ENCODE data around the gene SLC6A18.
"Not testable (repeated sequence)": the region's sequence is repeated elsewhere in the genome, so short reads cannot be mapped to it uniquely, and the experiment has no call there.

SLC6A18 gene

GRCh38 chr5:1270933-1271914, 46.0 kb downstream of the SLC6A18 start:
- H3K4me3 ChIP-seq (ENCODE audit: control insufficient read depth, low read depth, low read length): no peak overlapping the region
- DNase-seq (ENCODE audit: low read depth): no peak
- TF ChIP-seq CTCF (IDR thresholded peaks at IDR 0.05; ENCODE audit: control insufficient read depth, insufficient read depth, low read depth, low read length, missing control alignments): no peak

- no peak for DNase-seq (ENCODE audit: low read depth)
- TF ChIP-seq CTCF (IDR thresholded peaks at IDR 0.05; ENCODE audit: control insufficient read depth, insufficient read depth, low read depth, low read length, missing control alignments): no peak
- no peak overlapping the region for H3K4me3 ChIP-seq (ENCODE audit: control insufficient read depth, low read depth, low read length)
These were observed 47.0 kb downstream of the SLC6A18 start for GRCh38 chr5:1272201-1272600.

- no peak overlapping the region for H3K4me3 ChIP-seq (ENCODE audit: control insufficient read depth, low read depth, low read length)
- DNase-seq (ENCODE audit: low read depth): no peak
- no peak for TF ChIP-seq CTCF (IDR thresholded peaks at IDR 0.05; ENCODE audit: control insufficient read depth, insufficient read depth, low read depth, low read length, missing control alignments)
These were observed 48.6 kb downstream of the SLC6A18 start for GRCh38 chr5:1273745-1274144.

GRCh38 chr5:1274471-1274870, 49.3 kb downstream of the SLC6A18 start:
- no peak overlapping the region for H3K4me3 ChIP-seq (ENCODE audit: control insufficient read depth, low read depth, low read length)
- no peak for TF ChIP-seq CTCF (IDR thresholded peaks at IDR 0.05; ENCODE audit: control insufficient read depth, insufficient read depth, low read depth, low read length, missing control alignments)
- no peak for DNase-seq (ENCODE audit: low read depth)

- not testable (repeated sequence) for H3K4me3 ChIP-seq (ENCODE audit: control insufficient read depth, low read depth, low read length); DNase-seq (ENCODE audit: low read depth)
These were observed 50.5 kb downstream of the SLC6A18 start for GRCh38 chr5:1275397-1276391.

- H3K4me3 ChIP-seq (ENCODE audit: control insufficient read depth, low read depth, low read length): no peak overlapping the region
- no peak for DNase-seq (ENCODE audit: low read depth)
These were observed 51.7 kb downstream of the SLC6A18 start for GRCh38 chr5:1276930-1277329.

More at GRCh38 chr5:1276930-1277329, 51.7 kb downstream of the SLC6A18 start:
- TF ChIP-seq CTCF (IDR thresholded peaks at IDR 0.05; ENCODE audit: control insufficient read depth, insufficient read depth, low read depth, low read length, missing control alignments): no peak
